ENCODE measurements around the gene DENND1B.

The DENND1B gene

DNA sequence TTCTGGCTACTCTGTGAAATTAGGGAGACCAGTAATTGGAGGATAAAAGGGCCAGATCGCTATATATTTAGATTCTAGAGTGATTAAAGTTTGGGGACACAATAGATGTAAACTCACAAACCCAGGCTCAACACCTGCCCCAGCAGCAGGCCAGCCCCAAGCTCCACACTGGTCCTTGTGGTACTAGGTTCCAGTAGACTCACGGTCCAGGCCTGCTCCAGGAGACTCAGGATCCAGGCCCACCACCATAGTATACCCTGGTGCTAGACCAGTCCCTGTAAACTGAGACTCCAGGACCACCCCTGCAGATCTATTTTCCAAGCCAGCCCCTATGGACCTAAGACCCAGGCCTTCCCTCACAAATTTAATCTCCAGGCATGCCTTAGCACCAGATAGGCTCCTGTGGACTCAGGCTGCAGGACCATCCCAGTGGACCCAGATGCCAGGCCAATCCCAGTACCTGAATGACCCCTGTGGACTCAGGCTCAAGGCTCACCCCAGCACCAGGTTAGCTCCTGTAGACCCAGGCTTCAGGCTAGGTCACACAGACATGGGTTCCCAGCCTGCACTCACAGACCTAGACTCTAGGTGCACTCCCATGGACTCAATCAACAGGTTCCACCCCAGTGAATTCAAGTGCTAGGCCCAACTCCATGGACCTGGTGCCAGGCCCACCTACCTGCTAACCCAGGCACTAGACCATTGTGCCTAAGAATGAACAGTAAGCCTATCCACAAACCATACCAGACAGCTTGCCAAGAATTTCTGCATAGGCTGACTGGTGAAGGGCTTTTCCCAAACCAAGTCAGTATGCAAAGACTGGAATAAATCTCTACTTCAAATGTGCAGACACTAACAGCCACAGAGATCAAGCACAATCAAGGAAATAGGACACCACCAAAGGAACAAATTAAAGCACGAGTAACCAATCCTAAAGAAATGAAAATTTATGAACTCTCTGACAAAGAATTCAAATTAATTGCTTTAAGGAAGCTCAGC, 13.8 kb upstream of the DENND1B start:
- no peak overlapping the region for H3K4me3 ChIP-seq (ENCODE audit: low read depth in 1 of 2, low read length in 2 of 2)

GRCh38 chr1:197787623-197788536, 12.6 kb upstream of the DENND1B start:
- Histone ChIP-seq H3K4me1 (ENCODE audit: insufficient read depth, low read length) (no peaks in the 10 kb centered on the region), H3K4me3 (ENCODE audit: low read depth in 1 of 2, low read length in 2 of 2) (no peak overlapping the region), H2AFZ (ENCODE audit: low read depth, low read length) (no peak overlapping the region), H3K9ac (ENCODE audit: low read depth, low read length) (no peak overlapping the region), H3K79me2 (ENCODE audit: insufficient read depth, low read length) (no peaks in the 10 kb centered on the region), H3K27me3 (ENCODE audit: insufficient read depth, low read length, poor library complexity) (no peaks in the 10 kb centered on the region), H3K36me3 (ENCODE audit: insufficient read depth, low read length) (no peaks in the 10 kb centered on the region), H3K4me2 (ENCODE audit: insufficient read depth, low read length) (no peak overlapping the region), H3K27ac (ENCODE audit: low read length) (no peak overlapping the region), H4K20me1 (ENCODE audit: insufficient read depth, low read length) (no peaks in the 10 kb centered on the region), H3K9me3 (ENCODE audit: insufficient read depth, low read length, severe bottlenecking) (no peaks in the 10 kb centered on the region)
- TF ChIP-seq EZH2 (IDR thresholded peaks at IDR 0.05; ENCODE audit: borderline replicate concordance, low read depth, low read length, severe bottlenecking) (no peak), CTCF (IDR thresholded peaks at IDR 0.05; ENCODE audit: borderline replicate concordance, extremely low read depth, low read length, poor library complexity, severe bottlenecking) (no peak)
- no peak for ATAC-seq (ENCODE audit: insufficient read depth, low read depth)
- no peak for DNase-seq

More for the DNA sequence above, 13.8 kb upstream of the DENND1B start:
- no peak overlapping the region for H3K27ac ChIP-seq (ENCODE audit: low read length)
- H3K4me1 ChIP-seq (ENCODE audit: insufficient read depth, low read length), result no peaks in the 10 kb centered on the region
- no peaks in the 10 kb centered on the region for H3K36me3 ChIP-seq (ENCODE audit: insufficient read depth, low read length)
- no peaks in the 10 kb centered on the region for H4K20me1 ChIP-seq (ENCODE audit: insufficient read depth, low read length)
- no peaks in the 10 kb centered on the region for H3K9me3 ChIP-seq (ENCODE audit: insufficient read depth, low read length, severe bottlenecking)
- no peak overlapping the region; the same call in 1 of the 2 replicates for H2AFZ ChIP-seq (ENCODE audit: low read depth, low read length)
- H3K79me2 ChIP-seq (ENCODE audit: insufficient read depth, low read length), result no peaks in the 10 kb centered on the region
- ATAC-seq (ENCODE audit: insufficient read depth, low read depth) (no peak), DNase-seq (no peak)
- no peak overlapping the region for H3K9ac ChIP-seq (ENCODE audit: low read depth, low read length)
- no peak for TF ChIP-seq CTCF (IDR thresholded peaks at IDR 0.05; ENCODE audit: borderline replicate concordance, extremely low read depth, low read length, poor library complexity, severe bottlenecking)
- no peak for TF ChIP-seq EZH2 (IDR thresholded peaks at IDR 0.05; ENCODE audit: borderline replicate concordance, low read depth, low read length, severe bottlenecking)
- H3K27me3 ChIP-seq (ENCODE audit: insufficient read depth, low read length, poor library complexity), result no peaks in the 10 kb centered on the region
- H3K4me2 ChIP-seq (ENCODE audit: insufficient read depth, low read length), result no peak overlapping the region

DNA sequence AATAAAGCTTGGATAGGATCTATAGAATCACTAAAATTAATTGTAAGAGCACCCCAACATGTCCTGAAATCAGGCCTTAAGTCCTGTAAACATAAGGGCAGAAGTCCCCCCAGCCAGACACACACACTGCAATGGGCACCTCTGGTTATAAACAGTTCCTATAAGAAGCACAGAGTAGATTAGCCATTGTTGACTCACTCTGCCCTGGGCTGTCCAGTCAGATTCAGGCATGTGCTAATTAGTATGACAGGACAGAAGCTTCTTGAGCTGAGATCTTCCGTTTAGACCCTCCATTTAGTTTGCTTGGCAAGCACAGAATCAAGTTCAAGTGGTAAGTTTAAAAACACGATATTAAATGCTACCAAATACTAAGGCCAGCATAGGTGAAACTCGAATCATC, 11.8 kb upstream of the DENND1B start:
- no peak overlapping the region for H2AFZ ChIP-seq (ENCODE audit: low read depth, low read length)
- DNase-seq (no peak), ATAC-seq (ENCODE audit: insufficient read depth, low read depth) (no peak)
- H3K9me3 ChIP-seq (ENCODE audit: insufficient read depth, low read length, severe bottlenecking), result no peaks in the 10 kb centered on the region
- H3K4me3 ChIP-seq (ENCODE audit: low read depth in 1 of 2, low read length in 2 of 2), result no peak overlapping the region
- no peaks in the 10 kb centered on the region for H3K79me2 ChIP-seq (ENCODE audit: insufficient read depth, low read length)
- H4K20me1 ChIP-seq (ENCODE audit: insufficient read depth, low read length), result no peaks in the 10 kb centered on the region
- no peaks in the 10 kb centered on the region for H3K4me1 ChIP-seq (ENCODE audit: insufficient read depth, low read length)
- no peak overlapping the region for H3K27ac ChIP-seq (ENCODE audit: low read length)
- no peaks in the 10 kb centered on the region for H3K27me3 ChIP-seq (ENCODE audit: insufficient read depth, low read length, poor library complexity)
- no peaks in the 10 kb centered on the region for H3K36me3 ChIP-seq (ENCODE audit: insufficient read depth, low read length)
- TF ChIP-seq CTCF (IDR thresholded peaks at IDR 0.05; ENCODE audit: borderline replicate concordance, extremely low read depth, low read length, poor library complexity, severe bottlenecking) (no peak), EZH2 (IDR thresholded peaks at IDR 0.05; ENCODE audit: borderline replicate concordance, low read depth, low read length, severe bottlenecking) (no peak)
- no peak overlapping the region for H3K4me2 ChIP-seq (ENCODE audit: insufficient read depth, low read length)
- H3K9ac ChIP-seq (ENCODE audit: low read depth, low read length), result no peak overlapping the region
